LNCAP (cell line): ENCODE data around the gene C16orf89.

ENCODE experiments used
- TF ChIP-seq, protein P1 (sequence below): fragments of 450-650 bp; IDR thresholded peaks from 2 replicates; pipeline ENCODE4 v1.5.1; 2017; ENCODE audit warnings: mild to moderate bottlenecking

Gene C16orf89

GRCh38 chr16:5041600-5042133, 24.1 kb downstream of the C16orf89 start:
- TF ChIP-seq, protein P1, sequence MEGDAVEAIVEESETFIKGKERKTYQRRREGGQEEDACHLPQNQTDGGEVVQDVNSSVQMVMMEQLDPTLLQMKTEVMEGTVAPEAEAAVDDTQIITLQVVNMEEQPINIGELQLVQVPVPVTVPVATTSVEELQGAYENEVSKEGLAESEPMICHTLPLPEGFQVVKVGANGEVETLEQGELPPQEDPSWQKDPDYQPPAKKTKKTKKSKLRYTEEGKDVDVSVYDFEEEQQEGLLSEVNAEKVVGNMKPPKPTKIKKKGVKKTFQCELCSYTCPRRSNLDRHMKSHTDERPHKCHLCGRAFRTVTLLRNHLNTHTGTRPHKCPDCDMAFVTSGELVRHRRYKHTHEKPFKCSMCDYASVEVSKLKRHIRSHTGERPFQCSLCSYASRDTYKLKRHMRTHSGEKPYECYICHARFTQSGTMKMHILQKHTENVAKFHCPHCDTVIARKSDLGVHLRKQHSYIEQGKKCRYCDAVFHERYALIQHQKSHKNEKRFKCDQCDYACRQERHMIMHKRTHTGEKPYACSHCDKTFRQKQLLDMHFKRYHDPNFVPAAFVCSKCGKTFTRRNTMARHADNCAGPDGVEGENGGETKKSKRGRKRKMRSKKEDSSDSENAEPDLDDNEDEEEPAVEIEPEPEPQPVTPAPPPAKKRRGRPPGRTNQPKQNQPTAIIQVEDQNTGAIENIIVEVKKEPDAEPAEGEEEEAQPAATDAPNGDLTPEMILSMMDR: no peak

DNA sequence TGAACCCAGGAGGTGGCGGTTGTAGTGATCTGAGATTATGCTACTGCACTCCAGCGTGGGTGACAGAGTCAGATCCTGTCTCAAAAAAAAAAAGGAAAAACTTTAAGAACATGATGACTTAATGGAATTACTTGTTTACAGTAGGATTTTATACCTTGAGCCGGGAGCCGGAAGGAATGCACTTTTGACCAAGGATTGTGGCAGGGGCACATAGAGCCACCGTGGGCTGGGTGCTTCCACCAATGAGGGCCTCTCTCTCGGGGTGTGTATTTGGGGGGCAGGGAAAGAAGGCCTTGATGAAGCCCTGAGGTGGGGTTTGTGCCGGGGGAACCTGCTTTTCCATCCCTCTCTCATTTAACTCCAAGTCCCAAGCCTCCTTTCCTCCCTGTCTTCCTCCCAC, 25.3 kb downstream of the C16orf89 start:
- TF ChIP-seq, protein P1: no peak

- TF ChIP-seq, protein P1: no peak
These were observed 29.3 kb downstream of the C16orf89 start for GRCh38 chr16:5036228-5037156.

DNA sequence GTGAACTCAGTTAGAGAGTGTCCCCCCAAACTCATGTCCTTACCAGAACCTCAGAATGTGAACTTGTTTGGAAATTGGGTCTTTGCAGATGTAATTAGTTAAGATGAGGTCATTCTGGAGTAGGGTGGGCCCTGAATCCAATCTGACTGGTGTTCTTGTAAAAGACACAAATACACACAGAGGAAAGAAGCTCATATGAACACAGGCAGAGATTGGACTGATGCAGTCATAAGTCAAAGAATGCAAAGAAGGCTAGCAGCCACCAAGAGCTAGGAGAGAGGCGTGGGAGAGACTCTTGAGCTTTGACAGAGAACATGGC, 29.9 kb downstream of the C16orf89 start:
- TF ChIP-seq, protein P1: no peak

- TF ChIP-seq, protein P1: no peak
These were observed 31.6 kb downstream of the C16orf89 start for GRCh38 chr16:5034167-5034523.

GRCh38 chr16:5033256-5034166, 32.2 kb downstream of the C16orf89 start, which contains the start of gene NAGPA:
TSS of gene NAGPA (minus strand) at chr16:5033935. CDS start at chr16:5033914, 21 bp downstream.
- TF ChIP-seq, protein P1: no peak

- TF ChIP-seq, protein P1: no peak
These were observed 33.0 kb downstream of the C16orf89 start for GRCh38 chr16:5032748-5033167.
